GM23248 (cell line): Measurements from ENCODE around the gene ZCCHC24. TPM values are rescaled to one million over a fixed set of nuclear protein-coding genes. Genes with fewer than 3 reads are reported as not detected.

ENCODE experiments used
- DNase-seq: peaks from one replicate; pipeline ENCODE4 v3.0.0-alpha.2; 2015
- H2AFZ ChIP-seq: fragments of 200-600 bp; sonication (generic); 2 replicates; pipeline ENCODE4 v1.6.1; 2016; ENCODE audit warnings: antibody characterized with exemption
- H3F3A ChIP-seq: fragments of 200-600 bp; sonication (generic); 2 replicates; pipeline ENCODE4 v1.6.1; 2016; ENCODE audit warnings: mild to moderate bottlenecking, antibody characterized with exemption, mixed run types; ENCODE audit not compliant: insufficient read depth
- H3K27ac ChIP-seq: fragments of 200-600 bp; sonication (generic); 2 replicates; pipeline ENCODE4 v1.5.1; 2016; ENCODE audit warnings: mild to moderate bottlenecking
- H3K27me3 ChIP-seq: fragments of 200-600 bp; sonication (generic); replicated peaks from 2 replicates; pipeline ENCODE4 v1.6.1; 2016; ENCODE audit warnings: mild to moderate bottlenecking; ENCODE audit not compliant: insufficient read depth
- H3K36me3 ChIP-seq: fragments of 200-600 bp; sonication (generic); 2 replicates; pipeline ENCODE4 v1.6.1; 2016; ENCODE audit warnings: low read depth, mild to moderate bottlenecking
- H3K4me1 ChIP-seq: fragments of 200-600 bp; sonication (generic); 2 replicates; pipeline ENCODE4 v1.6.1; 2016; ENCODE audit warnings: mild to moderate bottlenecking; ENCODE audit not compliant: insufficient read depth
- H3K4me2 ChIP-seq: fragments of 200-600 bp; sonication (generic); one replicate; pipeline ENCODE4 v1.6.1; 2016; ENCODE audit warnings: mild to moderate bottlenecking; ENCODE audit not compliant: unreplicated experiment
- H3K4me3 ChIP-seq: fragments of 200-600 bp; sonication (generic); 2 replicates; pipeline ENCODE4 v1.5.1; 2016; ENCODE audit warnings: mild to moderate bottlenecking
- H3K79me2 ChIP-seq: fragments of 200-600 bp; sonication (generic); 2 replicates; pipeline ENCODE4 v1.6.1; 2016; ENCODE audit warnings: mild to moderate bottlenecking; ENCODE audit not compliant: insufficient read depth
- H3K9ac ChIP-seq: fragments of 200-600 bp; sonication (generic); 2 replicates; pipeline ENCODE4 v1.6.1; 2016; ENCODE audit warnings: mild to moderate bottlenecking
- H3K9me2 ChIP-seq: fragments of 200-600 bp; sonication (generic); 2 replicates; pipeline ENCODE4 v1.6.1; 2016; ENCODE audit warnings: mixed run types, mild to moderate bottlenecking, moderate library complexity; ENCODE audit not compliant: insufficient read depth
- H3K9me3 ChIP-seq: fragments of 200-600 bp; sonication (generic); one replicate; pipeline ENCODE4 v1.6.1; 2017; ENCODE audit warnings: low read depth
- H4K20me1 ChIP-seq: fragments of 200-600 bp; sonication (generic); 2 replicates; pipeline ENCODE4 v1.6.0; 2016; ENCODE audit not compliant: insufficient read depth
- EZH2 ChIP-seq: fragments of 200-600 bp; sonication (generic); IDR thresholded peaks from 2 replicates; pipeline ENCODE4 v1.6.1; 2018; ENCODE audit warnings: antibody characterized with exemption, mild to moderate bottlenecking; ENCODE audit not compliant: insufficient read depth, poor library complexity, severe bottlenecking
- EZH2phosphoT487 ChIP-seq: fragments of 200-600 bp; sonication (generic); IDR thresholded peaks from 2 replicates; pipeline ENCODE4 v1.6.1; 2018; ENCODE audit warnings: antibody characterized with exemption, moderate library complexity, mild to moderate bottlenecking, low read depth; ENCODE audit not compliant: insufficient read depth
- WGBS, 2 experiments: methylation state at CpG; one replicate each; pipeline ENCODE4 v1.1.6; 2015 to 2017; ENCODE audit warnings: low lambda C conversion rate in 2 of 2, low coverage in 1 of 2; ENCODE audit errors: missing lambda C conversion rate in 2 of 2; 5-methylcytosine and 5-hydroxymethylcytosine counted together
- in situ Hi-C: fragments of 300-500 bp; cut with MboI; formaldehyde crosslinking; loops from 2 replicates; pipeline ENCODE4 v1.15.0; 2020
- polyA plus RNA-seq: library from polyadenylated mRNA; unstranded; fragments of >200 nt; fragmentation: Nextera tagmentation; extraction: Ambion mirVana; gene quantifications from 2 replicates; pipeline ENCODE4 v1.2.1, GENCODE V29; 2016
- total RNA-seq: library from RNA; depleted of rRNA; stranded (reverse); fragments of >200 nt; shearing (Covaris generic); gene quantifications from 2 replicates; pipeline ENCODE4 v1.2.3, GENCODE V29; 2014

ZCCHC24 gene
- total and polyA plus RNA-seq, 2 experiments from 2014 or later = 29.3 to 30.3 TPM

- Histone ChIP-seq H4K20me1 (no peaks in the 10 kb centered on the region), H3K4me2 (no peak overlapping the region), H3K9ac (no peak overlapping the region), H3K36me3 (peaks cover 43% of the 10 kb centered on the region), H3K79me2 (peaks cover 22% of the 10 kb centered on the region), H3F3A (peaks cover 37% of the 10 kb centered on the region), H2AFZ (no peak overlapping the region), H3K27me3 (no peaks in the 10 kb centered on the region), H3K27ac (no peak overlapping the region), H3K9me2 (no peaks in the 10 kb centered on the region), H3K9me3 (no peaks in the 10 kb centered on the region), H3K4me3 (no peak overlapping the region), H3K4me1 (no peaks in the 10 kb centered on the region)
- 90 to 92% methylated on average over 6 of the region's 6 CpGs for WGBS, 2 experiments
- DNase-seq = no peak
- TF ChIP-seq EZH2phosphoT487 = no peak
- no peak for TF ChIP-seq EZH2
- in situ Hi-C loops = no loop called here
Observed at GRCh38 chr10:79355420-79356017, 89.9 kb downstream of the ZCCHC24 start.

- no peak for TF ChIP-seq EZH2phosphoT487
- TF ChIP-seq EZH2 = no peak
- 97 to 98% methylated on average over 6 of the region's 6 CpGs for WGBS, 2 experiments
- in situ Hi-C loops = no loop called here
Observed at GRCh38 chr10:79354615-79355014, 90.8 kb downstream of the ZCCHC24 start.

GRCh38 chr10:79354141-79354540 is 91.3 kb downstream of the ZCCHC24 start:
- Histone ChIP-seq H3K27ac (no peak overlapping the region), H3K4me3 (no peak overlapping the region), H3K4me2 (no peak overlapping the region), H3K9ac (no peak overlapping the region), H3K9me3 (no peaks in the 10 kb centered on the region), H2AFZ (no peak overlapping the region), H3F3A (peaks cover 37% of the 10 kb centered on the region), H4K20me1 (no peaks in the 10 kb centered on the region), H3K27me3 (no peaks in the 10 kb centered on the region), H3K36me3 (peaks cover 54% of the 10 kb centered on the region), H3K9me2 (no peaks in the 10 kb centered on the region), H3K4me1 (peaks cover 3% of the 10 kb centered on the region), H3K79me2 (peaks cover 35% of the 10 kb centered on the region)
- in situ Hi-C loops = no loop called here
- no peak for TF ChIP-seq EZH2phosphoT487
- no peak for DNase-seq
- 44 to 47% methylated on average over 3 of the region's 3 CpGs for WGBS, 2 experiments

More at GRCh38 chr10:79354615-79355014, 90.8 kb downstream of the ZCCHC24 start:
- H3K4me2 ChIP-seq = no peak overlapping the region
- no peaks in the 10 kb centered on the region for H3K9me3 ChIP-seq
- H4K20me1 ChIP-seq = no peaks in the 10 kb centered on the region
- no peak overlapping the region for H3K9ac ChIP-seq
- peaks cover 31% of the 10 kb centered on the region for H3K79me2 ChIP-seq
- no peak for DNase-seq
- H3K27ac ChIP-seq = no peak overlapping the region
- no peak overlapping the region for H2AFZ ChIP-seq
- no peak overlapping the region for H3K4me3 ChIP-seq
- H3F3A ChIP-seq = peaks cover 37% of the 10 kb centered on the region
- H3K4me1 ChIP-seq = no peaks in the 10 kb centered on the region; the same call in 1 of the 2 replicates
- no peaks in the 10 kb centered on the region for H3K27me3 ChIP-seq
- peaks cover 49% of the 10 kb centered on the region for H3K36me3 ChIP-seq
- no peaks in the 10 kb centered on the region for H3K9me2 ChIP-seq

GRCh38 chr10:79353726-79354125 is 91.7 kb downstream of the ZCCHC24 start:
- H3K9me3 ChIP-seq = no peaks in the 10 kb centered on the region
- no peak overlapping the region for H3K4me3 ChIP-seq
- H3K9ac ChIP-seq = no peak overlapping the region
- H3K9me2 ChIP-seq = no peaks in the 10 kb centered on the region
- WGBS, 2 experiments = 92 to 95% methylated on average over 11 of the region's 11 CpGs
- no peak overlapping the region for H2AFZ ChIP-seq
- DNase-seq = no peak
- in situ Hi-C loops = no loop called here
- peaks cover 34% of the 10 kb centered on the region for H3F3A ChIP-seq
- no peak overlapping the region for H3K27ac ChIP-seq
- no peaks in the 10 kb centered on the region for H3K27me3 ChIP-seq
- H3K4me1 ChIP-seq = peaks cover 7% of the 10 kb centered on the region
- H3K4me2 ChIP-seq = no peak overlapping the region
- H4K20me1 ChIP-seq = no peaks in the 10 kb centered on the region
- peaks cover 39% of the 10 kb centered on the region for H3K79me2 ChIP-seq
- TF ChIP-seq EZH2 (no peak), EZH2phosphoT487 (no peak)
- peaks cover 58% of the 10 kb centered on the region for H3K36me3 ChIP-seq

GRCh38 chr10:79353000-79353406 is 92.4 kb downstream of the ZCCHC24 start:
- Histone ChIP-seq H3K9me2 (no peaks in the 10 kb centered on the region), H3F3A (peaks cover 34% of the 10 kb centered on the region), H3K27me3 (no peaks in the 10 kb centered on the region), H3K9me3 (no peaks in the 10 kb centered on the region), H3K27ac (no peak overlapping the region), H3K4me2 (no peak overlapping the region), H3K9ac (no peak overlapping the region), H3K79me2 (peaks cover 47% of the 10 kb centered on the region), H3K4me3 (no peak overlapping the region), H2AFZ (no peak overlapping the region), H3K36me3 (peaks cover 58% of the 10 kb centered on the region), H4K20me1 (no peaks in the 10 kb centered on the region), H3K4me1 (peaks cover 11% of the 10 kb centered on the region)
- WGBS, 2 experiments = 87 to 95% methylated on average over 8 of the region's 8 CpGs
- TF ChIP-seq EZH2phosphoT487 = no peak
- TF ChIP-seq EZH2 = no peak
- DNase-seq = no peak
- in situ Hi-C loops = no loop called here
